Endothelial cell of umbilical vein (primary cell): ENCODE data around the gene ENOPH1.

ENCODE experiments used
- EZH2 ChIP-seq: IDR thresholded peaks from 2 replicates; pipeline ENCODE4 v1.6.1; 2012; ENCODE audit warnings: borderline replicate concordance, low read depth, mild to moderate bottlenecking, moderate library complexity, low read length, inconsistent platforms; ENCODE audit not compliant: severe bottlenecking
- MAX ChIP-seq: IDR thresholded peaks from 2 replicates; pipeline ENCODE4 v1.6.1; 2011; ENCODE audit not compliant: insufficient read depth, insufficient read length
- POLR2A ChIP-seq: IDR thresholded peaks from 2 replicates; pipeline ENCODE4 v1.6.1; 2012; ENCODE audit warnings: low read depth, mild to moderate bottlenecking, control low read depth, low read length
- POLR2AphosphoS5 ChIP-seq: IDR thresholded peaks from 2 replicates; pipeline ENCODE4 v1.6.1; 2012; ENCODE audit warnings: low read depth, mild to moderate bottlenecking, control low read depth, low read length, moderate library complexity; ENCODE audit not compliant: insufficient read depth
- TF ChIP-seq, protein P1 (sequence below), 2 donors: IDR thresholded peaks; 1 replicate in 1 of 2; 2 replicates in 1 of 2; pipeline ENCODE4 v1.5.1; 2011; ENCODE audit warnings: low read length in 2 of 2, mild to moderate bottlenecking in 2 of 2, moderate library complexity in 2 of 2, control low read depth in 1 of 2, inconsistent platforms in 1 of 2, low read depth in 1 of 2; ENCODE audit not compliant: insufficient read depth in 1 of 2; ENCODE audit errors: extremely low read depth in 1 of 2

DNA sequence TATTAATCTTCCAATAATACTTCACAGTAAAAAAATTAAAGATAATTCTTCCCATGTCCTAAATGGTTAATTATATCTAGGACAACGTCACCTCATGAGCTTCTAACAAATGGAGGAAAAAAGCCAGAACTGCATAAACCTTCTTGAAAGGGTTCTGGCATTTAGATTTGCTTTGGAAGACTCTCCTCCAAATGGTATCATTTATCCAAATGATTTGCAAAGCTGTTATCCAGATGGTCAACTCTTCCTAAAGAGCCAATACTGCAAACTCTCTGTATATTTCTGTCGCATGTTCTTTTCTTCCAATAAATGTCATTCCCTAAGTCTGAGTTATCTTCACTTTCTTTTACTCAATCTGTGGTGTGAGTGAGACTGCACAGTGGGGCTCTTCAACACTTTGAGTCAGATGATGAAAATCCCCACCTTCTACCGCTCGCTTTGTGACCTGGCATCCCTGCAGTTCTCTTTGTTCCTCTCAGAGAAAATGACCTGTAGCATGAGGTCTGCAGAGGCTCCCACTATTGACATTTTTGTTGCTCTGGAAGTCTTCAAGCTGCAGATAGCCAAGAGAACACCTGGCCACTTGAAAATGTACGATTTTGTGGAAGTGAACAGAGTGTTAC lies 78.5 kb downstream of the ENOPH1 start:
- TF ChIP-seq POLR2AphosphoS5 (no peak), MAX (no peak), POLR2A (no peak), EZH2 (no peak)
- TF ChIP-seq, protein P1, sequence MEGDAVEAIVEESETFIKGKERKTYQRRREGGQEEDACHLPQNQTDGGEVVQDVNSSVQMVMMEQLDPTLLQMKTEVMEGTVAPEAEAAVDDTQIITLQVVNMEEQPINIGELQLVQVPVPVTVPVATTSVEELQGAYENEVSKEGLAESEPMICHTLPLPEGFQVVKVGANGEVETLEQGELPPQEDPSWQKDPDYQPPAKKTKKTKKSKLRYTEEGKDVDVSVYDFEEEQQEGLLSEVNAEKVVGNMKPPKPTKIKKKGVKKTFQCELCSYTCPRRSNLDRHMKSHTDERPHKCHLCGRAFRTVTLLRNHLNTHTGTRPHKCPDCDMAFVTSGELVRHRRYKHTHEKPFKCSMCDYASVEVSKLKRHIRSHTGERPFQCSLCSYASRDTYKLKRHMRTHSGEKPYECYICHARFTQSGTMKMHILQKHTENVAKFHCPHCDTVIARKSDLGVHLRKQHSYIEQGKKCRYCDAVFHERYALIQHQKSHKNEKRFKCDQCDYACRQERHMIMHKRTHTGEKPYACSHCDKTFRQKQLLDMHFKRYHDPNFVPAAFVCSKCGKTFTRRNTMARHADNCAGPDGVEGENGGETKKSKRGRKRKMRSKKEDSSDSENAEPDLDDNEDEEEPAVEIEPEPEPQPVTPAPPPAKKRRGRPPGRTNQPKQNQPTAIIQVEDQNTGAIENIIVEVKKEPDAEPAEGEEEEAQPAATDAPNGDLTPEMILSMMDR (IDR thresholded peaks at IDR 0.05; ENCODE audit: extremely low read depth in 1 of 2, insufficient read depth in 1 of 2, low read depth in 1 of 2, low read length in 2 of 2), result no peak
